Measurements from ENCODE around the gene MCF2L.

DNA sequence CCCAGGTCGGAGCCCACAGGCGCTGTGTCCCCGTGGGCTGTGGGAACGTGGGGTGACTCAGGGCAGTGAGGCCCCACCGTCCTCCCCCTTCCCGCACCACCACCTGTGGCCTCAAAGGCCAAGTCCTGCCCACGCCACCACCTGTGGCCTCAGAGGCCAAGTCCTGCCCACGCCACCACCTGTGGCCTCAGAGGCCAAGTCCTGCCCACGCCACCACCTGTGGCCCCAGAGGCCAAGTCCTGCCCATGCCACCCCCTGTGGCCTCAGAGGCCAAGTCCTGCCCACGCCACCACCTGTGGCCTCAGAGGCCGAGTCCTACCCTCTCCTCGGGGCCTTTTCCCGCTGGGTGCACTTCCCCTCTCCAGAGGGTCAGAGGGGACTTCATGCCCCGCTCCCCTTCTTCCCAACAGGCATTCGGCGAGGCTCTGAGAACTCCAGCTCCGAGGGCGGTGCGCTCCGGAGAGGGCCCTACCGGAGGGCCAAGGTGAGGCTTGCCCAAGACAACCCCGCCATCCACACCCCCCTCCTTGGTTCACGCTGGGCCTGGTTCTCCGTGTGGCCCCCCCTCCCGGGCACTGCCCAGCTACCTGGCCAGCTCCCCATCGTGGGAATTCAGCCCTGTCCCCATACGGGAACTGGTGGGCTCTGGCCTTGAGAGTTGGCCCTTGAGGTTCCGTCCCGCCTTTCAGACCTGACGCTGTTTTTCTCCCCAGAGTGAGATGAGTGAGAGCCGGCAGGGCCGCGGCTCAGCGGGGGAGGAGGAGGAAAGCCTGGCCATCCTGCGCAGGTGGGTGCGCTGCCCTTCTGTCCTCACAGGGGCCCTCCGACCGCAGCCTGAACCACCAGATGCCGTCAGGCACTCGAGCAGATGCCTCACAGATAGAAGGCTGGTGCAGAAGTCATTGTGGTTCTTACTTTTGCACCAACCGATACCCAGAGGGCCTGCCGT, 109.2 kb downstream of the MCF2L start:
- TF ChIP-seq, protein P1, sequence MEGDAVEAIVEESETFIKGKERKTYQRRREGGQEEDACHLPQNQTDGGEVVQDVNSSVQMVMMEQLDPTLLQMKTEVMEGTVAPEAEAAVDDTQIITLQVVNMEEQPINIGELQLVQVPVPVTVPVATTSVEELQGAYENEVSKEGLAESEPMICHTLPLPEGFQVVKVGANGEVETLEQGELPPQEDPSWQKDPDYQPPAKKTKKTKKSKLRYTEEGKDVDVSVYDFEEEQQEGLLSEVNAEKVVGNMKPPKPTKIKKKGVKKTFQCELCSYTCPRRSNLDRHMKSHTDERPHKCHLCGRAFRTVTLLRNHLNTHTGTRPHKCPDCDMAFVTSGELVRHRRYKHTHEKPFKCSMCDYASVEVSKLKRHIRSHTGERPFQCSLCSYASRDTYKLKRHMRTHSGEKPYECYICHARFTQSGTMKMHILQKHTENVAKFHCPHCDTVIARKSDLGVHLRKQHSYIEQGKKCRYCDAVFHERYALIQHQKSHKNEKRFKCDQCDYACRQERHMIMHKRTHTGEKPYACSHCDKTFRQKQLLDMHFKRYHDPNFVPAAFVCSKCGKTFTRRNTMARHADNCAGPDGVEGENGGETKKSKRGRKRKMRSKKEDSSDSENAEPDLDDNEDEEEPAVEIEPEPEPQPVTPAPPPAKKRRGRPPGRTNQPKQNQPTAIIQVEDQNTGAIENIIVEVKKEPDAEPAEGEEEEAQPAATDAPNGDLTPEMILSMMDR (IDR thresholded peaks at IDR 0.05): no peak
- no peak for TF ChIP-seq POLR2AphosphoS5 (IDR thresholded peaks at IDR 0.05)
